GM12864 (cell line): ENCODE data around the gene SERINC5.
"Not testable (repeated sequence)": the region's sequence is repeated elsewhere in the genome, so short reads cannot be mapped to it uniquely, and the experiment has no call there.

Source experiments
- DNase-seq: peaks from one replicate; pipeline ENCODE4 v3.0.0-alpha.2; 2011; ENCODE audit warnings: low read depth
- H3K4me3 ChIP-seq: 2 replicates; pipeline ENCODE4 v1.5.1; 2011; ENCODE audit warnings: mild to moderate bottlenecking, low read depth, low read length, control low read depth
- CTCF ChIP-seq: IDR thresholded peaks from 2 replicates; pipeline ENCODE4 v1.5.1; 2011; ENCODE audit warnings: low read depth, mild to moderate bottlenecking, moderate library complexity, low read length, control low read depth, inconsistent platforms; ENCODE audit errors: missing control alignments

The SERINC5 gene

GRCh38 chr5:80275347-80275746, 19.5 kb upstream of the SERINC5 start:
- H3K4me3 ChIP-seq, result no peak overlapping the region
- no peak for DNase-seq
- TF ChIP-seq CTCF, result peak; percentile 41

- not testable (repeated sequence) for DNase-seq, H3K4me3 ChIP-seq
Measured at GRCh38 chr5:80270543-80270942, 14.7 kb upstream of the SERINC5 start.

- no peak for DNase-seq
- no peak for TF ChIP-seq CTCF
Measured at GRCh38 chr5:80269991-80270438, 14.2 kb upstream of the SERINC5 start.

GRCh38 chr5:80268916-80269315, 13.1 kb upstream of the SERINC5 start:
- TF ChIP-seq CTCF, result no peak
- DNase-seq, result no peak
- H3K4me3 ChIP-seq, result no peak overlapping the region

More at GRCh38 chr5:80269991-80270438, 14.2 kb upstream of the SERINC5 start:
- no peak overlapping the region for H3K4me3 ChIP-seq

- TF ChIP-seq CTCF, result no peak
- DNase-seq, result no peak
- no peak overlapping the region for H3K4me3 ChIP-seq
Measured at GRCh38 chr5:80266566-80266965, 10.7 kb upstream of the SERINC5 start.

- DNase-seq, result no peak
- H3K4me3 ChIP-seq, result no peak overlapping the region
- TF ChIP-seq CTCF, result no peak
Measured at GRCh38 chr5:80260461-80260860, 4.6 kb upstream of the SERINC5 start.

- no peak for DNase-seq
- no peak for TF ChIP-seq CTCF
- H3K4me3 ChIP-seq, result no peak overlapping the region
Measured at GRCh38 chr5:80259511-80260203, 3.8 kb upstream of the SERINC5 start.

GRCh38 chr5:80255431-80255810, 427 bp downstream of the SERINC5 start:
- TF ChIP-seq CTCF, result no peak
- DNase-seq, result no peak
- H3K4me3 ChIP-seq, result peak overlapping the region; percentile 72
